SK-N-SH (cell line): ENCODE data around the gene PCK2. TPM values are rescaled to one million over a fixed set of nuclear protein-coding genes. Genes with fewer than 3 reads are reported as not detected.

Source experiments
- CTCF ChIA-PET: fragments of 300-600, 350-600 bp; formaldehyde crosslinking; extraction: SDS; loops from one replicate; lab custom pipeline; 2021; lab: Yijun Ruan, JAX
- POLR2A ChIA-PET: fragments of 350-600 bp; sonication (Branson Sonifier 250); formaldehyde crosslinking; extraction: SDS; loops from one replicate; lab custom pipeline; 2020; ENCODE audit warnings: antibody characterized with exemption, inconsistent platforms; lab: Yijun Ruan, JAX
- DNase-seq: peaks from one replicate; pipeline ENCODE4 v3.0.0; 2012
- H2AFZ ChIP-seq: fragments of 200-600 bp; sonication (generic); 2 replicates; pipeline ENCODE4 v1.8.1; 2016; ENCODE audit warnings: antibody characterized with exemption, mild to moderate bottlenecking, low read depth
- H3F3A ChIP-seq: fragments of 200-600 bp; sonication (generic); replicated peaks from 2 replicates; pipeline ENCODE3; 2016; ENCODE audit warnings: antibody characterized with exemption, mild to moderate bottlenecking; ENCODE audit not compliant: insufficient read depth
- H3K27ac ChIP-seq, 2 experiments: fragments of 200-500 bp in 1 of 2; fragments of 200-600 bp in 1 of 2; sonication (Bioruptor generic) in 1 of 2; sonication (generic), shearing (Covaris generic) in 1 of 2; 2 replicates each; pipeline versions ENCODE4 v1.5.1 to v1.6.1; 2014 to 2016; ENCODE audit warnings: low read depth in 2 of 2, inconsistent platforms in 1 of 2, low read length in 1 of 2, mild to moderate bottlenecking in 1 of 2, mixed read lengths in 1 of 2
- H3K27me3 ChIP-seq: fragments of 200-600 bp; sonication (generic), shearing (Covaris generic); 2 replicates; pipeline ENCODE4 v1.6.1; 2016; ENCODE audit warnings: mixed run types; ENCODE audit not compliant: insufficient read depth
- H3K36me3 ChIP-seq, 2 experiments: fragments of 200-500 bp in 1 of 2; fragments of 200-600 bp in 1 of 2; sonication (Bioruptor generic) in 1 of 2; sonication (generic) in 1 of 2; replicated peaks in 1 of 2; 2 replicates each; pipeline versions ENCODE3 to v1.5.1; 2014 to 2016; ENCODE audit warnings: low read length in 1 of 2, mild to moderate bottlenecking in 1 of 2; ENCODE audit not compliant: insufficient read depth in 2 of 2, control insufficient read depth in 1 of 2
- H3K4me1 ChIP-seq, 2 experiments: fragments of 200-500 bp in 1 of 2; fragments of 200-600 bp in 1 of 2; sonication (Bioruptor generic) in 1 of 2; sonication (generic), shearing (Covaris generic) in 1 of 2; 2 replicates each; pipeline versions ENCODE4 v1.5.1 to v1.6.1; 2014 to 2016; ENCODE audit warnings: low read depth in 1 of 2, low read length in 1 of 2, mixed run types in 1 of 2; ENCODE audit not compliant: insufficient read depth in 2 of 2, control insufficient read depth in 1 of 2
- H3K4me2 ChIP-seq: fragments of 200-600 bp; sonication (generic), shearing (Covaris generic); 2 replicates; pipeline ENCODE4 v1.6.1; 2017; ENCODE audit warnings: mixed run types
- H3K4me3 ChIP-seq, 2 experiments: fragments of 200-500 bp in 1 of 2; fragments of 200-600 bp in 1 of 2; sonication (Bioruptor generic) in 1 of 2; sonication (generic), shearing (Covaris generic) in 1 of 2; 2 replicates each; pipeline versions ENCODE4 v1.5.1 to v1.8.1; 2014 to 2016; ENCODE audit warnings: low read depth in 2 of 2, inconsistent platforms in 1 of 2, low read length in 1 of 2, mild to moderate bottlenecking in 1 of 2, mixed read lengths in 1 of 2, moderate library complexity in 1 of 2
- H3K79me2 ChIP-seq: fragments of 200-600 bp; sonication (generic); 2 replicates; pipeline ENCODE4 v1.8.1; 2017; ENCODE audit warnings: mild to moderate bottlenecking; ENCODE audit not compliant: insufficient read depth
- H3K9ac ChIP-seq: fragments of 200-600 bp; sonication (generic); 2 replicates; pipeline ENCODE4 v1.6.1; 2017; ENCODE audit warnings: mixed run types
- H3K9me2 ChIP-seq: fragments of 200-600 bp; sonication (generic); 2 replicates; pipeline ENCODE4 v1.6.1; 2017; ENCODE audit warnings: mixed run types
- H3K9me3 ChIP-seq: fragments of 200-600 bp; sonication (generic); 2 replicates; pipeline ENCODE4 v1.6.1; 2017; ENCODE audit warnings: mixed run types, mild to moderate bottlenecking, moderate library complexity
- H4K20me1 ChIP-seq: fragments of 200-600 bp; sonication (generic); 2 replicates; pipeline ENCODE4 v1.6.1; 2017; ENCODE audit warnings: mild to moderate bottlenecking, mixed run types; ENCODE audit not compliant: insufficient read depth
- CHD2 ChIP-seq: fragments of 150-350 bp; IDR thresholded peaks from 2 replicates; pipeline ENCODE4 v1.6.1; 2018; ENCODE audit warnings: low read length; ENCODE audit not compliant: partially characterized antibody
- FOSL2 ChIP-seq: IDR thresholded peaks from 2 replicates; pipeline ENCODE4 v1.4.0; 2012; ENCODE audit warnings: low read depth, mild to moderate bottlenecking, moderate library complexity, borderline replicate concordance
- FOXJ3 ChIP-seq: sonication (generic); formaldehyde crosslinking; IDR thresholded peaks from 2 replicates; pipeline ENCODE4 v1.5.1; 2020; ENCODE audit warnings: mild to moderate bottlenecking, missing genetic modification reagents
- GATA2 ChIP-seq: sonication (generic); formaldehyde crosslinking; IDR thresholded peaks from 2 replicates; pipeline ENCODE4 v1.5.0; 2020; ENCODE audit warnings: mild to moderate bottlenecking, missing genetic modification reagents
- MAX ChIP-seq: IDR thresholded peaks from 2 replicates; pipeline ENCODE4 v1.4.0; 2012; ENCODE audit warnings: low read depth
- NFIC ChIP-seq: IDR thresholded peaks from 2 replicates; pipeline ENCODE4 v1.4.0; 2012; ENCODE audit warnings: borderline replicate concordance
- PBX3 ChIP-seq: IDR thresholded peaks from 2 replicates; pipeline ENCODE4; 2012
- POLR2AphosphoS5 ChIP-seq: IDR thresholded peaks from 2 replicates; pipeline ENCODE4 v1.6.1; 2012; ENCODE audit warnings: low read depth, low read length
- TEAD4 ChIP-seq: IDR thresholded peaks from 2 replicates; pipeline ENCODE4 v1.4.0; 2012; ENCODE audit warnings: mild to moderate bottlenecking, borderline replicate concordance; ENCODE audit not compliant: insufficient read depth
- USF2 ChIP-seq: fragments of 150-350 bp; IDR thresholded peaks from 2 replicates; pipeline ENCODE4 v1.6.1; 2017; ENCODE audit warnings: antibody characterized with exemption, low read length, low read depth, borderline replicate concordance
- YY1 ChIP-seq: IDR thresholded peaks from 2 replicates; pipeline ENCODE4 v1.4.0; 2012; ENCODE audit warnings: low read depth, mild to moderate bottlenecking
- WGBS: methylation state at CpG from one replicate; pipeline ENCODE4 v1.1.6; 2017; ENCODE audit warnings: low lambda C conversion rate; 5-methylcytosine and 5-hydroxymethylcytosine counted together
- polyA plus RNA-seq, 3 experiments: library from polyadenylated mRNA; depleted of rRNA; stranded (reverse); fragments of >200 nt; gene quantifications; 2 replicates each; pipeline ENCODE4 v1.2.3, GENCODE V29; 2012
- TF ChIP-seq, protein P1 (sequence below): IDR thresholded peaks from 2 replicates; pipeline ENCODE4 v1.4.0; 2012; ENCODE audit warnings: low read depth, borderline replicate concordance
- TF ChIP-seq, protein P2 (sequence below): IDR thresholded peaks from 2 replicates; pipeline ENCODE4 v1.4.0; 2012; ENCODE audit warnings: low read depth, borderline replicate concordance

PCK2 gene
- polyA plus RNA-seq, 1 of the 3 experiments (the other 2 are of a cell fraction) = 16.6 TPM

- Histone ChIP-seq H4K20me1 (no peaks in the 10 kb centered on the region), H3K9me2 (no peaks in the 10 kb centered on the region), H2AFZ (no peak overlapping the region), H3K36me3 (no peaks in the 10 kb centered on the region), H3K4me1 (no peaks in the 10 kb centered on the region; a peak in 1 of 4 replicates), H3K4me2 (no peak overlapping the region), H3K4me3 (no peak overlapping the region)
- CTCF ChIA-PET = interaction anchor here (1.0 to 42.8 kb wide), 4 partner anchors 10 to 31 kb away, joined by 3 to 1159 read pairs (median 151); partner anchors contain the start of gene PCK2
- TF ChIP-seq NFIC (no peak), TEAD4 (no peak), PBX3 (no peak), FOSL2 (no peak), YY1 (no peak), CHD2 (no peak), MAX (no peak), POLR2AphosphoS5 (no peak), GATA2 (CRISPR knock-in tag) (no peak), FOXJ3 (no peak), USF2 (no peak)
- TF ChIP-seq, protein P1, sequence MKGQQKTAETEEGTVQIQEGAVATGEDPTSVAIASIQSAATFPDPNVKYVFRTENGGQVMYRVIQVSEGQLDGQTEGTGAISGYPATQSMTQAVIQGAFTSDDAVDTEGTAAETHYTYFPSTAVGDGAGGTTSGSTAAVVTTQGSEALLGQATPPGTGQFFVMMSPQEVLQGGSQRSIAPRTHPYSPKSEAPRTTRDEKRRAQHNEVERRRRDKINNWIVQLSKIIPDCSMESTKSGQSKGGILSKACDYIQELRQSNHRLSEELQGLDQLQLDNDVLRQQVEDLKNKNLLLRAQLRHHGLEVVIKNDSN = no peak
- TF ChIP-seq, protein P2, sequence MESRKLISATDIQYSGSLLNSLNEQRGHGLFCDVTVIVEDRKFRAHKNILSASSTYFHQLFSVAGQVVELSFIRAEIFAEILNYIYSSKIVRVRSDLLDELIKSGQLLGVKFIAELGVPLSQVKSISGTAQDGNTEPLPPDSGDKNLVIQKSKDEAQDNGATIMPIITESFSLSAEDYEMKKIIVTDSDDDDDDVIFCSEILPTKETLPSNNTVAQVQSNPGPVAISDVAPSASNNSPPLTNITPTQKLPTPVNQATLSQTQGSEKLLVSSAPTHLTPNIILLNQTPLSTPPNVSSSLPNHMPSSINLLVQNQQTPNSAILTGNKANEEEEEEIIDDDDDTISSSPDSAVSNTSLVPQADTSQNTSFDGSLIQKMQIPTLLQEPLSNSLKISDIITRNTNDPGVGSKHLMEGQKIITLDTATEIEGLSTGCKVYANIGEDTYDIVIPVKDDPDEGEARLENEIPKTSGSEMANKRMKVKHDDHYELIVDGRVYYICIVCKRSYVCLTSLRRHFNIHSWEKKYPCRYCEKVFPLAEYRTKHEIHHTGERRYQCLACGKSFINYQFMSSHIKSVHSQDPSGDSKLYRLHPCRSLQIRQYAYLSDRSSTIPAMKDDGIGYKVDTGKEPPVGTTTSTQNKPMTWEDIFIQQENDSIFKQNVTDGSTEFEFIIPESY = no peak
- TF ChIP-seq, all 33 proteins: peak for 0
- POLR2A ChIA-PET = interaction anchor here (0.8 to 2.0 kb wide), 2 partner anchors 11 to 67 kb away, joined by 3 to 6 read pairs; partner anchors contain the start of gene PSME1
- no peak for DNase-seq
- H3K27ac ChIP-seq = no peak overlapping the region
- H3F3A ChIP-seq = no peaks in the 10 kb centered on the region
- no peaks in the 10 kb centered on the region; the same call in 1 of the 2 replicates for H3K27me3 ChIP-seq
- H3K79me2 ChIP-seq = no peaks in the 10 kb centered on the region
- no peak overlapping the region for H3K9ac ChIP-seq
- no peaks in the 10 kb centered on the region for H3K9me3 ChIP-seq
- WGBS = 35% methylated on average over 4 of the region's 10 CpGs
These were observed 25.2 kb upstream of the PCK2 start for GRCh38 chr14:24068711-24069410.
